ENCODE data around the gene C2orf68.
"Not testable (repeated sequence)": the region's sequence is repeated elsewhere in the genome, so short reads cannot be mapped to it uniquely, and the experiment has no call there.

C2orf68 gene

DNA sequence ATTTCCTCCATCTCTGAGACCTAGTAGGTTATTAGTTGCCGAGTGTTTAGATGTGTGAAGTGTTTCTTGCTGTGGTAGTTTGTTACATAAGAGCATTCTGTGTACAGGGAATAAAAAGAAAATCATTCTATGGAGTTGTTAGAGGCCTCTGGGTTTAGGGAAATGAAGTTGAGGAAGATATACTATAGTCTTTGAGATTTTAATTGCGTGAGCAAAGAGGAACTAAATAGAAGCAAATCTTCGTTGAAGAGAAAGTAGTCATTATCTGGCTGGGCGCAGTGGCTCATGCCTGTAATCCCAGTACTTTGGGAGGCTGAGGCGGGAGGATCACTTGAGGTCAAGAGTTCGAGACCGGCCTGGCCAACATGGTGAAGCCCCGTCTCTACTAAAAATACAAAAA lies 23.1 kb upstream of the C2orf68 start:
- in situ Hi-C loops (cut with MboI; ENCODE audit: low sequenced_read_pairs), result no loop called here

DNA sequence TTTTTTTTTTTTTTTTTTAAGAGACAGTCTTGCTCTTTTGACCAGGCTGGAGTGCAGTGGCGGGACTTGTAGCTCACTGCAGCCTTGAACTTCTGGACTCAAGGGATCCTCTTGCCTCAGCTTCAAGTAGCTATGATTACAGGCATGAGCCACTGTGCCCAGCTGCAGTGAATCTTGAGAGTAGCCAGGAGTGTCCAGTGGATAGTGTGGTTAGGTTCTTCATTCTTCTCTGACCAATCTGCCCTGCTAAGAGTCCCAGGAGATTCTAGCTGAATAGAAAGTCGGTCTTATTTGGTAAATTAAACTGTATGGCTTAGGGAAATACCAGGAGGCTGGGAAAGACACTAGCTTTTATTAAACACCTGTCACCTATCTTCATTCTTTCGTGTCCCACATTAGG lies 19.4 kb upstream of the C2orf68 start:
- in situ Hi-C loops (cut with MboI; ENCODE audit: low sequenced_read_pairs), result no loop called here

DNA sequence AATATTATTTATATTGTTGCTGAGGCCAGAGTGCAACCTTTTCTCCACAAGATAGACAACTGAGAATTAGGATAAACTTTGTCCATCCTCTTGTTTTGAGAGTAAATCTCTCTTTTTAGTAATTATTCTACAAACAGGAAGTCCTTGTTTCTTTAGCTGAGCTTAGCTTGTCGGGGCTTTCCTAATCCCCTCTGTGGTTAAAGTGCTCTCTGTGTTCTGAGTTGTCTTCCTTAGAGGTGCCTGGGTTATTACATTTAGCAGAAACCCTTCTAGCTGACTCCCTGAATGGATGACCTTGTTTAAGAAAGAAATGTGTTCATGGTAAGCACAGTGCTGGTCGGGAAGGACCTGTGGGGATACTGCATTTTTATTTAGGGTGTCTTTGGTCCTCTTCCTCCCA lies 16.8 kb upstream of the C2orf68 start:
- in situ Hi-C loops (cut with MboI; ENCODE audit: low sequenced_read_pairs), result no loop called here

DNA sequence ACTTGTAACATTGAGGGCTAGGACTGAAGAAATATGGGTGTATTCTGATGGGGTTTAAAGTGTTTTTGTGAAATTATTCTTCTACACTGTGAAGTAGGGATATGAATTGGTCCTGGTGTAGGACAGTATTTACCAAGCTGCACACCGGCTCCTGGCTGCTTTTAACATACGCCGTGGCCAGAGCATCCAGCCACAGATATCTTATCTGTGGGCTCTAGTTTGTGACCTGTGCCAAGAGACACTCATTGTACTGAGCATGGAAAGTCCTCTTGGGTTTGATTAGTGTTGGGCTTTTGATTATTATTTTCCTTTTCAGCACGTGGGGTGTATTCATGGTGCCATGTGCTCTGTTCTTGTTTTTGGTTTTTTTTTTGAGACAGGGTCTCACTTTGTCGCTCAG lies 12.1 kb upstream of the C2orf68 start:
- in situ Hi-C loops (cut with MboI; ENCODE audit: low sequenced_read_pairs), result no loop called here

DNA sequence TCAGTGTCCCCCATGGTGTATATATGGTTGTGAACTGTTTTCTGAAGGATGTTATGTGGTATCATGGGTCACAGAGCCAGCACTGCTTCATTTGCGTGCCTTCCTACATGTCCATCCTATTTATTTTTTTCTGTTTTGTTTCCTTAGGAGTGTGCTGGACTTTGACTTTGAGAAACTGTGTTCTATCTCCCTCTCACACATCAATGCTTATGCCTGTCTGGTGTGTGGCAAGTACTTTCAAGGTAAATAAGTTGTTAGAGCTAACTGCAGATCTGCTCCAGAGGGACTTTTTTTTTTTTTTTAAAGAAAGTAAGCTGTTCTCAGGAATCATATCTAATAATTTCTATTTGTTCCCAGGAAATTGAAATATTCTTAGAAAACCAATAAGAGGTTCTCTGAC lies 9.5 kb upstream of the C2orf68 start:
- in situ Hi-C loops (cut with MboI; ENCODE audit: low sequenced_read_pairs), result no loop called here

DNA sequence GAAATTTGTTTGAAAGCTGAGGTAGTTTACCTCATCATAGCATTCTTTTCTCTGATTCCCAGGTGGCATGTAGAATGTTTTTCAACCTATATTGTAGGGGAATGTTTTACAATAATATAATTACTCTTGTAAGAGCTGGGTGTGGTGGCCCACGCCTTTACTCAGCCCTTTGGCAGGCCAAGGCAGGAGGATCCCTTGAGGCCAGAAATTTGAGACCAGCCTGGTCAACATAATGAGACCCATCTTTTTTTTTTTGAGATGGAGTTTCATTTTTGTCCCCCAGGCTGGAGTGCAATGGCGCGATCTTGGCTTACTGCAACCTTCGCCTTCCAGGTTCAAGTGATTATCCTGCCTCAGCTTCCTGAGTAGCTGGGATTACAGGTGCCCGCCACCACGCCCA lies 7.8 kb upstream of the C2orf68 start:
- in situ Hi-C loops (cut with MboI; ENCODE audit: low sequenced_read_pairs), result no loop called here

DNA sequence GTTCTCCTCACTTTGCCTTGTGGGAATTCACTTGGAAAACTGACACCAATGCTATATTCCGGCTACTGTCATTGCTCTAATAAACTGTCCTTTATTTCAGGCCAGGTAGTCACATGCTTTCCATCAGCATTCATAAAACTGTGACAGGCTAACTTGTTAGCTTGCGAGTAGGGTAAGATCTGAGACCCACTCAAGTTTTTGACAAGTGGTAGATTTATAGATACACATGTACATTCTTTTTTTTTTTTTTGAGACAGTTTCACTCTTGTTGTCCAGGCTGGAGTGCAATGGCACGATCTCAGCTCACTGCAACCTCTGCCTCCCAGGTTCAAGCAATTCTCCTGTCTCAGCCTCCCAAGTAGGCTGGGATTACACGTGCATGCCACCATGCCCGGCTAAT lies 5.9 kb upstream of the C2orf68 start:
- in situ Hi-C loops (cut with MboI; ENCODE audit: low sequenced_read_pairs), result not testable (repeated sequence)

DNA sequence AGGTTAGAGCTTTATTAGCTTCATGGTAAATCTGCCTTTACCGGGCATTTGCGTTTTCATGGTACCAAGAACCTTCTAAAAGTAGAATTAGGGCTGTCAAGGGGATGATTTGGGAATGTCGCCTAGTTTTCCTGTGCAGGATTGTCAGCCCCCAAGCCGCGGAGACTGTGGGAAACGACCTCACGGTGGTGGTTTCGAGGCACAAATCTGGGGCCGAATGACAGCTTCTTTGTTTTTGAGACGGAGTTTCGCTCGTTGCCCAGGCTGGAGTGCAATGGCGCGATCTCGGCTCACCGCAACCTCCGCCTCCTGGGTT lies 3.5 kb upstream of the C2orf68 start:
- in situ Hi-C loops (cut with MboI; ENCODE audit: low sequenced_read_pairs), result no loop called here

DNA sequence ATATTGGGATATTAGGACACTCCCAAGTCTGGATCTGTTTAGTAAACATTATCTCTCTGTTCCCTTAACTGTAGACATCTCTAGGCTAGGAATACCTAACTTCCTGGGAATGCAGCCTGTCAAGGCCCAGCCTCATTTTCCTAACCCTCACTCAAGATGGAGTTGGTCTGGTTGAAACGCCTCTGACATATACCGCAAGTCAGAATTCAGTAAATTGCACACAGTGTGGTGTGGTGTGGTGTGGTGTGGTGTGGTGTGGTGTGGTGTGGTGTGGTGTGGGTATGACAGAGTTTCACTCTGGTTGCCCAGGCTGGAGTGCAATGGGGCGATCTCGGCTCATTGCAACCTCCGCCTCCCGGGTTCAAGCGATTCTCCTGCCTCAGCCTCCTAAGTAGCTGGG lies 2.9 kb upstream of the C2orf68 start:
- in situ Hi-C loops (cut with MboI; ENCODE audit: low sequenced_read_pairs), result not testable (repeated sequence)

DNA sequence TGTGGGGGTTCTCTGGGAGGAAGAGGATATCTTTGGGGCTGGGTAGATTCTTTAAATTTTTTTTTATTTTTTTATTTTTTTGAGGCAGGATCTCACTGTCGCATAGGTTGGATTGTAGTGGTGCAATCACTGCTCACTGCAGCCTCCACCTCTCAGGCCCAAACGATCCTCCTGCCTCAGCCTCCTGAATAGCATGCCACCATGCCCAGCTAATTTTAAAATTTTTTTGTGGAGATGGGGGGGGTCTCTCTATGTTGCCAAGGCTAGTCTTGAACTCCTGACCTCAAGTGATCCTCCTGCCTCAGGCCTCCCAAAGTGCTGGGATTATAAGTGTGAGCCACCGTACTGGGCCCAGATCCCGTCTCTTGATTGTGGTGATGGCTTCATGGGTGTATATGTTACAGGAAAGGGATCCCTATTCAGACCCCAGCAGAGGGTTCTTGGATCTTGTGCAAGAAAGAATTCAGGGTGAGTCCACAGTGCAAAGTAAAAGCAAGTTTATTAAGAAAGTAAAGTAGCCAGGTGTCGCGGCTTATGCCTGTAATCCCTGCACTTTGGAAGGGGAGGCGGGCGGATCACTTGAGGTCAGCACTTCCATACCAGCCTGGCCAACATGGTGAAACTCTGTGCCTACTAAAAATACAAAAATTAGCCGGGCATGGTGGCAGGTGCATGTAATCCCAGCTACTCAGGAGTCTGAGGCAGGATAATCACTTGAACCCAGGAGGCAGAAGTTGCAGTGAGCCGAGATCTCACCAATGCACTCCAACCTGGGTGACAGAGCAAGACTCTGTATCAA lies 2.0 kb upstream of the C2orf68 start:
- in situ Hi-C loops (cut with MboI; ENCODE audit: low sequenced_read_pairs), result no loop called here

DNA sequence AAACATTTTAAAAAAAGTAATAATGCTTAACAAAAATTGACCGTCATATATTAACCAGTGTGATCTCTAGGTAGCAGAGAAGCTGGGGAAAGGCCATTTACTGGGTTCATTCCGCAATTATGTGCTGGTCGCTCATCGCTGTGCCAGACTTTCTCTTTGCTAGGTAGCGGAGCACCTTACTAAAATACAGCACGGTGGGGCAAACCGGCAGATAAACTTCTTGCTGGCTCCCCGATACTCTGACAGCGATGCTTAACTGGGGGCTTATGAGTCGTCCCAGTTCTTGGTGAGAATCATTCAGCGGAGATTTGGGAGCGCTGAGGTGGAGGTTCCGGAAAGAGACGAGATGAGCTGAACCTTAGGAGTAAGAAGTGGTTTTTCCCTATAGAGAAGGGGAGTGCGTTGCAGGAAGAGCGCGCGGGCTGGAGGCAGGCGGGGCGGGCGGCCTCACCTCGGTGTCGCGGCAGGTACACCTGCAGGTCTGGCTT lies 605 bp downstream of the C2orf68 start:
- in situ Hi-C loops (cut with MboI; ENCODE audit: low sequenced_read_pairs), result no loop called here

DNA sequence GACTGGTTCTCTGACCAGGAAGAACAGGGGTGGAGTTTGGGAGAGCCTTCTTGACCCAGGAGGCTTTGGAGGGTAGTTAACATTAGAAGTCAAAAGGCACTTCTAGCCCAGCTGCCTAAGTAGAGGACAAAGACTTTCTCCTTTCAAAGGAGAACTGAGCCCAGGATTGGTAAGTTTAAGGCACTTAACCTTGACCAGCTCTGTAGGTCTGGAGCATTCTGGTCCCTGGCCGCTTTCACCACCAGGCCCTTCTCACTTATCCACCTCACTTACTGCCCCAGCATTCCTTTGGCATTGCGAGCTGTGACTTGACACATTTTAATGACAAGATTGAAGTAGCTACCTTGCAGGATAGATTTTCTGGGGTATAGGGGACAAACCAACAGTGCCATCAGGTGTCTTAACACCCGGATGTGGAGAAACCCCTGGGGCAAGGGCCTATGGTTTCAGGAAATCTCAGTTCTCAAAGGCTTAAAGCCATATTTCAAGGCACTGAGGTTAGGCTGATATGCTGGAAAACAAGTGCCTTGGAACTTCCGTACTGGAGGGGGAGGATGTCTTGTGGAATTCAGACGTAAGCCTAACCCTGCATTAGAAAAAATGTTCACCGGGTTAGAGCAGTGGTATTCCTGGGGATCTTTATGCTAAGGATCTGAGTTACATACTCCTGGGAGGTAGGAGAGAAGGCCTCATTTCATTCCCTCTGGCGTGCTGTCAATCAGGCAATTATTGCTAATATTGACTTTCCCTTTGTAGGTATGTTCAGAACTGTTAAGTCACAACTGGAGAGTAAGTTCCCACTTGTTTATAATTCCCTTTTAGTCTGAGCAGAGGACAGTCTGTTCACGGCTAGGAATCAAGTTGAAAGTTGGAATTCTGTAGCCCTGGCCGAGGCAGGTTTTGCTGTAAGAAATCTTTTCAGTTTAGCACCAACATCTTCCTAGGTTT lies 4.3 kb downstream of the C2orf68 start:
- in situ Hi-C loops (cut with MboI; ENCODE audit: low sequenced_read_pairs), result no loop called here

DNA sequence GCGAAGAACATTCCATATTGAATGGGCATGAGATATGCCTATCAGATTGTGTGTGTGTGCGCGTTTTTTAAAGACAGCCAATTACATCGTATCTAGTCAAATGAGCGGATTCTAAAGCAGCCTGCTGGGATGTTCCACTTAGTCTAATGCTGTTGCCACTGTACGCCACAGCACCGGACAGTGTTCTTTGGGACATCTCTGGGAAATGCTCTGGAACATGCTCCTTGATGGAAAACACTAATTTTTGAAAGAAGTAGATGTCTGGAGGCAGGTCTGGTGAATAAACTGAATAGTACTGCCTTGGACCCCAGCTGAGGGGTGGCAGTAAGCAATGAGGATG lies 5.8 kb downstream of the C2orf68 start:
- in situ Hi-C loops (cut with MboI; ENCODE audit: low sequenced_read_pairs), result no loop called here

DNA sequence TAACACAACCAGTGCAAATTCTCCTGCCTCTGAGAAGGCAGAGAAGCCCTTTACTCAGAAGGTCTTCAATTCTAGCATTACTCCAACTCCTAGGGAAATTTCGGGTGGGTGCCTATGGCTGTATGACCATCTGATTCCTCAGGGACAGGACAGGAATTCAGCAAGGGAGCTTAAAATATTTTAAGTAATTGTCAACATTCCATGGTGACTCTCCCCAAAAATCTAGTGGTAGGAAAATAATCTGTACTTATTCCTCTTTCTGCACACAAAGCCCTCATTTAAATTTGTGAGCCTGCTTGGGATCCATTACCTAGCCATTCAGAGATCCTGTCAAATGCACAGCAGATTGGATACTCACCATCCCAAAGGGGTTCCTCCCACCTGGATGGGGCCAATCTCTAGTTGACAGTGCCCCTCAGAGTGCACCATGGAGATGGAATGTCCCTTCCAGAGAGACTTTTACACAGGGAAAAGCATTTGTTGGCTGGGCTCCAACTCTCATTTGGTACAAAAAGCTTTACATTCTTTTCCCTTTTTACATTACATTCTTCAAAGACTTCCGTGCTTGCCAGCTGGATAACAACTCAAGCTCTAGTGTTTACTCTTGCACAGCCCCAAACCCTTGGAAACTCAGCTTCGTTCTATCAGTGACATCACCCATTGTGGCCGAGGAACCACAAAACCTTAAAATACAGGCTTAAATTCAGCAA lies 6.3 kb downstream of the C2orf68 start:
- in situ Hi-C loops (cut with MboI; ENCODE audit: low sequenced_read_pairs), result no loop called here

DNA sequence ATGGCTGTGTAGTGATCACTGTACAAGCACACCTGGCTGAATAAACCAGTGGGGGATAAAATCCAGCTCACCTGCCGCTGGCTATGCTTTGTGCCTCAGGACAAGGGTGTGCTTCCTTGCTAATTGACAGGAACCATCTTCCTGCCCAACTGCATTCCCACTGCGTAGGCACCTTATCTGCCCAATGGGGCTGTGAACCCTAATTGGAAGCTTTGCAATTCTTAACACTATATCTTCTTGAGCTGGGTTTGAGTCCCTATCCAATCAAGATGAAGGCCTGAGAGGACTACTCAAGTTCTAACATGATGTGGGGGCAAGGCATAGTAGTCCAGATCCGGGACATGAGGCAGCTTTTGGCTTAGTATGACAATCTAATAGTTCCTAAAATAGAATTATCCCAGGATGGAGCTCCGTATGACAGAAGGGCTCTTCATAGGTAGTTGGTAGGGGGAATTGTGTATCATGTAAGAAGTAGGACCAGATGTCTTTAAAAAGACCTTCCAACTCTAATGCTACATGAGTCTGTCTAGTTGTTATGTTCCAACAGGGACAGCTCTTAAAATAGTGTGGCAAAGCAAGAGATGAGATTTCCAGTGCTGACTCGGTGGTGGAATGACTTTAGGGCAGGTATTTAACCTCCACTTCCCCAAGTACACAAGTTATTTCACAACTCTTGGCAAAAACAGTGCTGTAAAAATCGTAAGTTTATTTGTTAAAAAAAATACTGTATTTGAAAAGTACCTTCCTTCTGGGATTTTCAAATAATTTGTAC lies 7.1 kb downstream of the C2orf68 start:
- in situ Hi-C loops (cut with MboI; ENCODE audit: low sequenced_read_pairs), result no loop called here

DNA sequence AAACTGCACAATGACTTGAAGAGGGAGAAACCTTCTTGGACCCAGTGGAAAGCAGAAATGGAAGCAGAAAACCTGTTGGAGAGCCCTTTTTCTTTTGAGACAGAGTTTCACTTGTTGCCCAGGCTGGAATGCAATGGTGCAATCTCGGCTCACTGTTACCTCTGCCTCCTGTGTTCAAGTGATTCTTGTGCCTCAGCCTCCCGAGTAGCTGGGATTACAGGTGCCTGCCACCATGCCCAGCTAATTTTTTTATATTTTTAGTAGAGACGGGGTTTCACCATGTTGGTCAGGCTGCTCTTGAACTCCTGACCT lies 7.8 kb downstream of the C2orf68 start:
- in situ Hi-C loops (cut with MboI; ENCODE audit: low sequenced_read_pairs), result not testable (repeated sequence)

DNA sequence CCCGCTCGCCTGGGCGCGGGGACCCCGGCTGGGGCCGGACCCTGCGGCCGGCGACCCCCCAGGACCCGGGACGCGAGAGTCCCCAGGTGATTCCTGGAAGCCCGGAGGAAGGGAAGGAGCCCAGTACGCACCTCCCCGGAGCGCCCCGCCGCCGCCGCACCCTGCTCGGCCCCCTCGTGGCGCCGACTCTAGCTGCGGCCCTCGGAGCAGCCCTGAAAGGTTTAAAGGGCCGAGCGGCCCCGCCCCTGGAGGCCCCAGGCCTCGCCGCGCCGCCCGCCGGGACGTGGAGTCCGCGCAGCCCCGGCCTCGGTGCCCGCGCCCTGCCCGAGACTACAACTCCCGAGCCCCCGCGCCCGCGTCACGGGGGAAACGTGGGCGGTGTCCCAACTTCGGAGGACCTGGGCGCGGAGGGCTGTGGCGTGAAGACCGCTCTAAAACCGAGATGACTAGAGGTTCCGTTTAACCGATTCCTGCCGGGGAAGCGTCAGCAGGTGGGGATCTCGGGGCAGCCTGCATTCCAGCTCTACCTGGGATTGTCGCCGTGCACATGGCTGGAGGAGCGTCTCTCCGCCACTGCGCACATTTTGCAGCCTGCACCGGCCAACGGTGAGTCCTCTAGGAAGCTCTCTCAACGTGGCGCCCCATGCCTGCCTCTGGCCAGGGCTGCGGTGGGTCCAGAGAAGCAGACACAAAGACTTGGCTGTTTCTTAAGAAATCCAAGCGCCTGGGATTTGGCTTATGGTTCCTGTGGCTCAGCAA lies 9.2 kb downstream of the C2orf68 start, which contains the start of gene TMEM150A:
Gene TMEM150A (minus strand): TSS at position 223 of the 759 bp plus-strand sequence. CDS start 750 bp downstream, outside the sequence.
- in situ Hi-C loops (cut with MboI; ENCODE audit: low sequenced_read_pairs), result no loop called here

DNA sequence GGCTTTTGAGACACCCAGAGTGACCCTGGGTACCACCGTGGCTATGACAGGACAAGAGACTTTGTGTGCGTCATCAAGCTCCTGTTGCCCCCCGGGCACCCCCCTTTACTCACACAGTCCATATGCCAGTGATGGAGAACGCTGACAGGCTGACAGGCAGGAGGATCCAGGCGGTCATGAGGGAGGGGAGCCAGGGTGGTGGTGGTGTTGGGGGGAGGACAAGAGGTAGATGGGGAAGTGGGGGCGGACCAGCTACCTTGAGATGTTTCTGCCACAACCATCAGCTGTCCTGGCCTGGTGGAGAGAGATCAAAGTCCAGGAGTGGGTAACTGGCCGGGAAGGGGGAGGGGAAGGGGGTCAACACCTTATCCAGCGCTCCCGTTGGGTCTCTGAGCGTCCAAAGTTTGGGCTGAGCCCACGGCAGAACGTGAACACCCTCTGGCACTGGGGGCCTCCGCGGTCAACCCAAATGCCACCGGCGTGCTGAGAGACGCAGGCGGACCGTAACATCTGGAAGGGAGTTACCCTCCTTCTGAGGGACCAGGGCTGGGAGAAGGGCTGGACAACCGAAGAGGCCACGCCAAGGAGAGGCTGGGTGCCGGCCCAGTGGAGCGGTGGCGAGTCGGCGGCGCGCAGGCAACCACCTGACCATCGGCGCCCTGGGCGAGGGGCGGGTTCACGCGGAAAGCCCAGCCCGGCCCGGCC lies 9.9 kb downstream of the C2orf68 start:
- in situ Hi-C loops (cut with MboI; ENCODE audit: low sequenced_read_pairs), result no loop called here

DNA sequence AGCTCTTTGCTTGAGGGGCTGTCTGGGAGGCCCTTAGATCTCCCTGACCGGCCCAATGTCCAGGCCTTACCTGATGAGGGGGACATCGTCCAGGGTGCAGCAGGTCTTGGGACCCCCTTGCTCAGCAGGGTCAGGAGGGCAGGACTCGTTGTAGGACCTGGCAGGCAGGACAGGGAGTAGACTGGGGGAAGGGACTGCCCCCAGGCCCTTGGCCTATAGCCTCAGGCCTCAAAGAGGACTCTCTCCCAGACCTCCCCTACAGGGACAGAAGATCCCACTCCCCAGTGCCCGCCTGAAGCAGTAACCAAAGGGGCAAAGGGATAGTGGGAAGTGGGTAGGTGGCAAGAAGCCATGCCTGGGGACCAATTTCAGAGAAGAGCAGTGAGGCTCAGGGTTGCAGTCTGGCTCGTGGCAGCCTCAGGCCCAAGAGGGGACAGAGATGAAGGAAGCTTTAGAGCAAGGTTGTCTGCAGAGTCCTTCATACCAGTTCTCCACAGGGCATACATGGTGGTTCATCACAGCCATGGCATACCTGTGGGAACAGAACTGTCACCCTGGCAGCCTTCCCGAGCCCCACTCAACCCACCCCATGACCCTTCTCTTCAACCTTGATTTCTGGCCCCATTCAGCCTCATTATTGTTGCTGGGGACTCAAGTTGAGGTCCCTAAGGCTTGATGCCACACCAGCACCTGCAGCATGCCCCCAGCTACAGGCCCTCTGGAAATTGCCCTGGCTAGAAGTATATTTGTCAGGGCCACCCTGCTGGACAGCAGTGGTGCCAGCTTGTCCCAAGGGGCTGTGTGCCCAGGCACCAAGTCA lies 10.7 kb downstream of the C2orf68 start:
- in situ Hi-C loops (cut with MboI; ENCODE audit: low sequenced_read_pairs), result no loop called here

Measured in HL-60/S4 (cell line).